Activated B cell treated with CpG ODN at 0.5 μM for 24 hours (primary cell): ENCODE results near the gene PLCB4. TPM values are rescaled to one million over a fixed set of nuclear protein-coding genes. Genes with fewer than 3 reads are reported as not detected.

ENCODE experiments used
- ATAC-seq: fragments of 200-7000 bp; cut with Tn5 transposase; one replicate; pipeline ENCODE4 v1.10.0; 2021; ENCODE audit warnings: low read depth, mild to moderate bottlenecking, moderate library complexity
- CTCF ChIA-PET: fragments of 350-600 bp; sonication (Branson Sonifier 250); formaldehyde crosslinking; loops from one replicate; lab custom pipeline; 2021; ENCODE audit warnings: antibody characterized with exemption; lab: Charles Lee
- POLR2A ChIA-PET: fragments of 350-600 bp; sonication (Branson Sonifier 250); formaldehyde crosslinking; loops from one replicate; lab custom pipeline; 2021; ENCODE audit warnings: antibody characterized with exemption; lab: Charles Lee
- DNase-seq: peaks from one replicate; pipeline ENCODE4 v3.0.0; 2022
- H3K27ac Mint-ChIP-seq: one replicate; pipeline ENCODE4 v1.8.0; 2020; ENCODE audit warnings: mixed read lengths
- H3K27me3 Mint-ChIP-seq: one replicate; pipeline ENCODE4 v1.8.0; 2021; ENCODE audit warnings: mixed read lengths
- H3K36me3 Mint-ChIP-seq: one replicate; pipeline ENCODE4 v1.8.0; 2021; ENCODE audit warnings: low read depth, mixed read lengths
- H3K4me1 Mint-ChIP-seq: one replicate; pipeline ENCODE4 v1.8.0; 2021; ENCODE audit warnings: mixed read lengths
- H3K4me3 Mint-ChIP-seq: one replicate; pipeline ENCODE4 v1.8.0; 2020; ENCODE audit warnings: mild to moderate bottlenecking, mixed read lengths
- H3K9me3 Mint-ChIP-seq: one replicate; pipeline ENCODE4 v1.8.0; 2020; ENCODE audit warnings: mixed read lengths
- CTCF ChIP-seq: fragments of 200-600 bp; IDR thresholded peaks from one replicate; pipeline ENCODE4 v1.8.0; 2022; ENCODE audit warnings: antibody characterized with exemption, mild to moderate bottlenecking
- intact Hi-C: fragments of 100-400 bp; cut with micrococcal nuclease; formaldehyde crosslinking; loops from one replicate; pipeline ENCODE4 v1.15.1; 2024
- total RNA-seq: library from RNA; stranded (reverse); gene quantifications from 2 replicates; pipeline ENCODE4 v1.2.3, GENCODE V29; 2022

PLCB4 gene
- total RNA-seq, 1 donor from 2014 or later, result not detected

DNA sequence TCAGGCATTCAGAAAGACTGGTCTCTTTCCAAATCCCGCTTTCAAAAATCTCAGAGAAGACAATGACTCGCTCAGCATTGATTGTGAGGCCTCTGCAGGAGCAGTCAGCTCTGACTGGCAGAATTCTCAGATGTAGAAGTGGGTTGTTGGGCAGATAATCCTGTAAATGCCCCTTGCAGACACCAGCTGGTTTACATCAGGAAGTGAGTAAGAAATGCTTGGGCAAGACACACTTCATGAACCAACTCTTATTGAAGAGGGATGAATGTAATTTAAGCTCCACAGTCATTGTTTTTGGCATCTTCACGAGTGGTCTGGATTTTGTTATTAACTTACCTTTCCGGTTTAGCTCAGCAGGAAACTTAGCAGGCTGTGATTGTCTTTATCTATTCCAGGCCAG lies 166.6 kb downstream of the PLCB4 start:
- intact Hi-C loops, result no loop called here
- no peak overlapping the region for H3K4me3 Mint-ChIP-seq
- no peaks in the 10 kb centered on the region for H3K9me3 Mint-ChIP-seq
- ChIA-PET CTCF (no interaction called here), POLR2A (no interaction called here)
- DNase-seq, result no peak
- no peaks in the 10 kb centered on the region for H3K36me3 Mint-ChIP-seq
- no peaks in the 10 kb centered on the region for H3K27me3 Mint-ChIP-seq
- no peaks in the 10 kb centered on the region for H3K4me1 Mint-ChIP-seq
- no peak for ATAC-seq
- TF ChIP-seq CTCF, result no peak
- H3K27ac Mint-ChIP-seq, result no peak overlapping the region

GRCh38 chr20:9236458-9236857 lies 167.6 kb downstream of the PLCB4 start:
- ATAC-seq (no peak), DNase-seq (no peak)
- Mint-ChIP-seq H3K36me3 (no peaks in the 10 kb centered on the region), H3K9me3 (no peaks in the 10 kb centered on the region), H3K27ac (no peak overlapping the region), H3K27me3 (no peaks in the 10 kb centered on the region), H3K4me1 (no peaks in the 10 kb centered on the region), H3K4me3 (no peak overlapping the region)
- intact Hi-C loops, result no loop called here
- POLR2A ChIA-PET, result no interaction called here
- CTCF ChIA-PET, result no interaction called here
- no peak for TF ChIP-seq CTCF

GRCh38 chr20:9241232-9241692 lies 172.4 kb downstream of the PLCB4 start:
- no peaks in the 10 kb centered on the region for H3K27me3 Mint-ChIP-seq
- ATAC-seq (no peak), DNase-seq (no peak)
- H3K4me1 Mint-ChIP-seq, result no peaks in the 10 kb centered on the region
- no peak overlapping the region for H3K27ac Mint-ChIP-seq
- intact Hi-C loops, result no loop called here
- H3K4me3 Mint-ChIP-seq, result no peak overlapping the region
- ChIA-PET POLR2A (no interaction called here), CTCF (no interaction called here)
- H3K9me3 Mint-ChIP-seq, result no peaks in the 10 kb centered on the region
- H3K36me3 Mint-ChIP-seq, result no peaks in the 10 kb centered on the region
- TF ChIP-seq CTCF, result no peak

- DNase-seq (no peak), ATAC-seq (no peak)
- H3K9me3 Mint-ChIP-seq, result no peaks in the 10 kb centered on the region
- H3K4me3 Mint-ChIP-seq, result no peak overlapping the region
- no peaks in the 10 kb centered on the region for H3K27me3 Mint-ChIP-seq
- no peaks in the 10 kb centered on the region for H3K36me3 Mint-ChIP-seq
- CTCF ChIA-PET, result no interaction called here
- TF ChIP-seq CTCF, result no peak
- no peak overlapping the region for H3K27ac Mint-ChIP-seq
- H3K4me1 Mint-ChIP-seq, result no peaks in the 10 kb centered on the region
- intact Hi-C loops, result no loop called here
- POLR2A ChIA-PET, result no interaction called here
These were observed 173.0 kb downstream of the PLCB4 start for GRCh38 chr20:9241721-9242427.

- no peaks in the 10 kb centered on the region for H3K27me3 Mint-ChIP-seq
- CTCF ChIA-PET, result no interaction called here
- no peaks in the 10 kb centered on the region for H3K36me3 Mint-ChIP-seq
- H3K9me3 Mint-ChIP-seq, result no peaks in the 10 kb centered on the region
- intact Hi-C loops, result no loop called here
- no peaks in the 10 kb centered on the region for H3K4me1 Mint-ChIP-seq
- TF ChIP-seq CTCF, result no peak
- ATAC-seq, result no peak
- H3K4me3 Mint-ChIP-seq, result no peak overlapping the region
- no peak overlapping the region for H3K27ac Mint-ChIP-seq
- POLR2A ChIA-PET, result no interaction called here
- no peak for DNase-seq
These were observed 175.1 kb downstream of the PLCB4 start for GRCh38 chr20:9243986-9244385.
